ENCODE data around the gene SIGLEC5.
"Not testable (repeated sequence)": the region's sequence is repeated elsewhere in the genome, so short reads cannot be mapped to it uniquely, and the experiment has no call there.

The SIGLEC5 gene

DNA sequence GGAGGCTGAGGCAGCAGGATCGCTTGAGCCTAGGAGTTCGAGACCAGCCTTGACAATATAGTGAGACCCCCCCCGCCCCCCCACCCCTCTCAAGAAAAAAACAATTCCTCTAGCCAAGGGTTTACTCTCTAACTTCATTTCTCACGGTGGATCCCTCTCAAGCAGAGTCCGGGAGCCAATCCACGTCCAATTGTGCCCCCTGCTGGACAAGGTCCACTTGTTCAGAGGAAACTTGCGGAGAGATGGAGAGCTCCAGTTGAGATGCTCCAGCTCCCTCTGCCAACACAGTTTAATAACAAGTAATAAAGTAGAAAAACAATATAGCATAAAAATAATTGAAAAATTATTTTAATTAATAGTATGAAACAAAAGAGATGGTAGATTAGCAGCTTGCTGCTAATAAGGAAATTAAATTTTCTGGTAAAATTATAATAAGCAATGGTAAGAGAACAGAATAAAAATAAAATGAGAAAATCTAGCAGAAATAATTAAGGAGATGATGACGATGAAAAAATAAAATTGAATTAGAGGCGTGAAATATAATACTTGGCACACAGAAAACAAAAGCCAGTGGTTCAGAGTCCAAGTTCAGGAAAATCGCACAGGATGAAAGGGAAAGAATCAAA is 30.9 kb upstream of the SIGLEC5 start:
- peak; percentile 46 for DNase-seq (ENCODE audit: low spot score)
- in situ Hi-C loops (cut with MboI; ENCODE audit: low pct_unique_long_range_greater_than_20kb, low sequenced_read_pairs, unreplicated experiment), result loop anchor here (25.0 kb wide), 2 partner anchors 324 to 499 kb away; partner anchors contain the start of gene VSIG10L
- TF ChIP-seq, protein P1, sequence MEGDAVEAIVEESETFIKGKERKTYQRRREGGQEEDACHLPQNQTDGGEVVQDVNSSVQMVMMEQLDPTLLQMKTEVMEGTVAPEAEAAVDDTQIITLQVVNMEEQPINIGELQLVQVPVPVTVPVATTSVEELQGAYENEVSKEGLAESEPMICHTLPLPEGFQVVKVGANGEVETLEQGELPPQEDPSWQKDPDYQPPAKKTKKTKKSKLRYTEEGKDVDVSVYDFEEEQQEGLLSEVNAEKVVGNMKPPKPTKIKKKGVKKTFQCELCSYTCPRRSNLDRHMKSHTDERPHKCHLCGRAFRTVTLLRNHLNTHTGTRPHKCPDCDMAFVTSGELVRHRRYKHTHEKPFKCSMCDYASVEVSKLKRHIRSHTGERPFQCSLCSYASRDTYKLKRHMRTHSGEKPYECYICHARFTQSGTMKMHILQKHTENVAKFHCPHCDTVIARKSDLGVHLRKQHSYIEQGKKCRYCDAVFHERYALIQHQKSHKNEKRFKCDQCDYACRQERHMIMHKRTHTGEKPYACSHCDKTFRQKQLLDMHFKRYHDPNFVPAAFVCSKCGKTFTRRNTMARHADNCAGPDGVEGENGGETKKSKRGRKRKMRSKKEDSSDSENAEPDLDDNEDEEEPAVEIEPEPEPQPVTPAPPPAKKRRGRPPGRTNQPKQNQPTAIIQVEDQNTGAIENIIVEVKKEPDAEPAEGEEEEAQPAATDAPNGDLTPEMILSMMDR (IDR thresholded peaks at IDR 0.05; ENCODE audit: extremely low read depth, insufficient read depth, missing control alignments), result peak; percentile 77

DNA sequence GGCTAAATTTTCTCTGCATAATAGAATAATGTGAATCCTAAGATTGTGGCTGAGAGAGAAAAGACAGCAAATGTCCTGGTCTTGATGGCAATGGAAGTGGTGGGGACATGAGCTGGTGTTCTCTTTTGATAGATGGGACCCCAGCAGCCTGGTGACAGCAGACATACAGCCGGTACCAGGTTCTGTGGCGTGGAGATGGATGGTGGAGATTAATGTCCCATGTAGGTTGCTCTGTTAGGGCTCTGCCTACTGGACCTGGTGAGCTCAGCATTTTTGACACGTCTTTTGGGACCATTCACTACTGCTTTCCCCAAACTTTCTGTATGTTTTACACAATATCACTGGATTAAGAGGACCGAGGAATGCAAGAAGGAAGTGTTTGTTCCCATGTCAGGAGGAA is 24.6 kb upstream of the SIGLEC5 start:
- TF ChIP-seq, protein P1 (IDR thresholded peaks at IDR 0.05; ENCODE audit: extremely low read depth, insufficient read depth, missing control alignments), result no peak
- in situ Hi-C loops (cut with MboI; ENCODE audit: low pct_unique_long_range_greater_than_20kb, low sequenced_read_pairs, unreplicated experiment), result loop anchor here (5.0 to 25.0 kb wide), 4 partner anchors 47 to 492 kb away; partner anchors contain the start of genes CEACAM18 and VSIG10L
- no peak for DNase-seq (ENCODE audit: low spot score)

DNA sequence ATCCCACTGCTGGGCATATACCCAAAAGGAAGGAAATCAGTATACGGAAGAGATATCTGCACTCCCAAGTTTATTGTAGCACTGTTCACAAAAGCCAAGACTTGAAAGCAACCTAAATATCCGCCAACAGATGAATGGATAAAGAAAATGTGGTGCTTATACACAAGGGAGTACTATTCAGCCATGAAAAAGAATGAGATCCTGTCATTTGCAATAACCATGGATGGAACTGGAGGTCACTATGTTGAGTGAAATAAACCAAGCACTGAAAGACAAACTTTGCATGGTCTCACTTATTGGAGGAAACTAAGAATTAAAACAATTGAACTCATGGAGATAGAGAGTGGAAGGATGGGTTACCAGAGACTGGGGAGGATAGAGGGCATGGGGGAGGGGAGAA is 23.0 kb upstream of the SIGLEC5 start:
- no peak for DNase-seq (ENCODE audit: low spot score)
- in situ Hi-C loops (cut with MboI; ENCODE audit: low pct_unique_long_range_greater_than_20kb, low sequenced_read_pairs, unreplicated experiment), result loop anchor here (5.0 to 25.0 kb wide), 4 partner anchors 46 to 491 kb away; partner anchors contain the start of genes CEACAM18 and VSIG10L
- TF ChIP-seq, protein P1 (IDR thresholded peaks at IDR 0.05; ENCODE audit: extremely low read depth, insufficient read depth, missing control alignments), result no peak

DNA sequence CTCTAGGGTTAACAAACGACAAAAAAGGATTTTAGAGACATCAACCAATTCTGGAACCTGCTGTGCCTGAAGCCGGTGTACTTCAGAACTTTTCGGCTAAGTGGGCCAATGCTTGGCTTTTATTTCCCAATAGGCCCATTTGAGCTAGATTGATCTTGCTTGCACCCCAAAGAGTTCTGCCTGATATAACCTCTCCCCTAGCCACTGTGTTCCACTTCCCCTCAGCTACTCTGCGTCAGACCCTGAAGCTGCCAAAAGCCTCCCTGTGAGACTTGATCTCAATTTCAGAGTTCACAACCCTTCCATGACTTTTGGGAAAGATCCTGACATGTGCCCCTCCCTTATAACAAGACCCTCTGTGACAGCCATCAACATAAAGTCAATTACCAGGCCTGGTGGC is 22.1 kb upstream of the SIGLEC5 start:
- TF ChIP-seq, protein P1 (IDR thresholded peaks at IDR 0.05; ENCODE audit: extremely low read depth, insufficient read depth, missing control alignments), result no peak
- DNase-seq (ENCODE audit: low spot score), result no peak
- in situ Hi-C loops (cut with MboI; ENCODE audit: low pct_unique_long_range_greater_than_20kb, low sequenced_read_pairs, unreplicated experiment), result loop anchor here (5.0 to 25.0 kb wide), 4 partner anchors 45 to 490 kb away; partner anchors contain the start of genes CEACAM18 and VSIG10L

DNA sequence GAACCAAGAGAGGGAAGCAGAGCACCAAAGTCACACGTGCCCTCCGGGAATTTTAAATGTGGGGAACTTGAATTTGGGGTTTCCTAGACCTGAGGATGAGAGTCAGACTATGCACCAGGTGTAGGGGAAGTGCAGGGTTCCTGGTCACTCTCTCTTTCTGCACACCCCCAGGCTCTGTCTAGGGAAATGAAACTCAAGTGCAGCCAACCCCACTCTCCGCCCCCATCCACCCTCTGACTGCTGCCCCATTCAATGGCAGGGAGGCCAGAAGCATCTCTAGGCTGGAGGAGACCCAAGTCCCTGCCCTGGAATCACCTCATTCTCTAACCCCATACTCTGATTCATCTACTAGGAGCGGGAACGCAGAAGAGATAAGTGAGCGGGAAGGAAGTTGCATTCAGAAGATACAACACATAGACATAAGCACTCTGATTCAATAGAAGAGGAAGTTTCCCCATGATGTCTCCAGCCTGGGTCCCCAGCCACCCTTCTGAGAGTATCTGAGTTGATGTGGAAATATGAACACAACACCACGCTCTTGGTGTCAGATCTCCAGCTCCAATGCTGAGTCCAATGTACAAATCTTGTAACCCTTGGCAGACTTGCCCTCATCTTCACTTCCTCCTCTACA is 21.1 kb upstream of the SIGLEC5 start:
- in situ Hi-C loops (cut with MboI; ENCODE audit: low pct_unique_long_range_greater_than_20kb, low sequenced_read_pairs, unreplicated experiment), result loop anchor here (5.0 to 25.0 kb wide), 4 partner anchors 44 to 489 kb away; partner anchors contain the start of genes CEACAM18 and VSIG10L
- TF ChIP-seq, protein P1 (IDR thresholded peaks at IDR 0.05; ENCODE audit: extremely low read depth, insufficient read depth, missing control alignments), result no peak
- no peak for DNase-seq (ENCODE audit: low spot score)

DNA sequence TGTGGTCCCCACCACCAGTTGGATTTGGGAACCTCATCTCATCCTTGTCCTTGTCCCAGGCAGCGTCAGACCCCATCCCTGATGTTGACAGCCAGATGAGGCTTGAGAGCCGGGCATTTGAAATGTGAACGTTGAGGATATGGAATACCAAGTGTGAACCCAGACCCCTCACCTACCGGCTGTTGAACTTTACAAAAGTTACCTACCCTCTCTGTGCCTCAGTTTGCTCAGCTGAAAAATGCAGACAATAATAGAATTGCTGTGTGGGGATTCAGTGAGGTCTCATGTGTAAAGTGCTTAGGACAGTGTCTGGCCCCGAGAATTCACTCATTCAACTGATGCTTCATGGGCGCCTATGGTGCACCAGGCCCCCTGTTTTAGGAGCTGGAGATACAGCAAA is 17.1 kb upstream of the SIGLEC5 start:
- in situ Hi-C loops (cut with MboI; ENCODE audit: low pct_unique_long_range_greater_than_20kb, low sequenced_read_pairs, unreplicated experiment), result no loop called here
- no peak for DNase-seq (ENCODE audit: low spot score)
- TF ChIP-seq, protein P1 (IDR thresholded peaks at IDR 0.05; ENCODE audit: extremely low read depth, insufficient read depth, missing control alignments), result no peak

DNA sequence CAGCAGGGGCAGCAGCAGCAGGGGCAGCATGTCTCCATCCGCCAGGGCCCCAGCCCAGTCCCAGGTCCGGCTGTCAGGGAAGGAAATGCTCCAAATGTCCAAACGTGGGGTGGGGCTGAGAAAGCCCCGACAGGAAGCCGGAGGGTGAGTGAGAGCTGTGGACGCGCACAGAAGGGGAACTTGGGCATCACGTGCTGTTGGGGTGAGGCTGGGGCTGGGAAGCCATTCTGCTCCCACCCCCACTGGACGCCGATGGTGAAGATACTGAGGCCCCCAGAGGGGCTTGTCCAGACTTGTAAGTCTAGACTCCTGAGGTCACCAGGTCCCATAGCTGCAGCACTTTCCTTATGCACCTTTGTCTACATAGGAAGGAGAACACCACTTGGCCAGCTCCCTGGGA is 16.5 kb upstream of the SIGLEC5 start, which contains the start of gene SIGLEC14:
Gene SIGLEC14 (minus strand): TSS at position 96 of the 400 bp plus-strand sequence. CDS start 66 bp downstream, at position 30.
- DNase-seq (ENCODE audit: low spot score); in situ Hi-C loops (cut with MboI; ENCODE audit: low pct_unique_long_range_greater_than_20kb, low sequenced_read_pairs, unreplicated experiment): not testable (repeated sequence)
